ENCODE data around the gene CWC25.

GRCh38 chr17:38851434-38851833, 26.3 kb upstream of the CWC25 start:
- TF ChIP-seq POLR2A (IDR thresholded peaks at IDR 0.05; ENCODE audit: insufficient read depth in 1 of 2, low read depth in 2 of 2, low read length in 2 of 2) (no peak), ZNF589 (CRISPR knock-in tag; conservative IDR thresholded peaks at IDR 0.05) (no peak), CTCF (CRISPR knock-in tag; IDR thresholded peaks at IDR 0.05) (no peak), ZMYM3 (CRISPR knock-in tag; IDR thresholded peaks at IDR 0.05) (no peak), TAF1 (CRISPR knock-in tag; IDR thresholded peaks at IDR 0.05) (no peak), ZNF567 (CRISPR knock-in tag; IDR thresholded peaks at IDR 0.05; ENCODE audit: borderline replicate concordance) (no peak)

Measured in HepG2 (cell line).